ENCODE measurements around the gene RIOK2.

Gene RIOK2

GRCh38 chr5:97111004-97111403, 72.0 kb downstream of the RIOK2 start:
- H3K4me3 ChIP-seq (replicated peaks in 1 of 2; ENCODE audit: low read depth in 2 of 2, low read length in 2 of 2) = no peak overlapping the region
- no peak for DNase-seq (ENCODE audit: low read depth in 2 of 2)
- TF ChIP-seq CTCF (IDR thresholded peaks at IDR 0.05; ENCODE audit: low read depth, low read length) = no peak
